HCT116 (cell line): ENCODE measurements around the gene AR. TPM values are rescaled to one million over a fixed set of nuclear protein-coding genes. Genes with fewer than 3 reads are reported as not detected.

Experiments used
- ATAC-seq: fragments of 200-7000 bp; cut with Tn5 transposase; 2 replicates; pipeline ENCODE4 v1.9.1; 2020; ENCODE audit warnings: mild to moderate bottlenecking, moderate library complexity
- BruUV-seq: library from RNA; stranded (reverse); fragments of 400-500 nt; replicated peaks from 2 replicates; lab custom pipeline; 2021; lab: Mats Ljungman, UMichigan
- CTCF ChIA-PET: fragments of 300-600 bp; sonication (Branson Sonifier 250); formaldehyde crosslinking; loops from one replicate; lab custom pipeline; 2021; ENCODE audit warnings: antibody characterized with exemption; lab: Charles Lee
- POLR2A ChIA-PET: fragments of 300-600, 350-600 bp; sonication (Branson Sonifier 250); formaldehyde crosslinking; loops from one replicate; lab custom pipeline; 2021; ENCODE audit warnings: antibody characterized with exemption; lab: Charles Lee
- RAD21 ChIA-PET, 2 experiments: fragments of 300-600 bp; sonication (Branson Sonifier 250); formaldehyde crosslinking; loops; one replicate each; lab custom pipeline; 2023; ENCODE audit warnings: low total read pairs in 2 of 2; ENCODE audit not compliant: uncharacterized antibody in 2 of 2, unreplicated experiment in 2 of 2, low non-redundant PET in 1 of 2; lab: Charles Lee
- DNase-seq: peaks from one replicate; pipeline ENCODE4 v3.0.0-alpha.2; 2010; ENCODE audit warnings: low read depth, low spot score
- H2AFZ ChIP-seq: fragments of 200-600 bp; shearing (Covaris generic), sonication (generic); 2 replicates; pipeline ENCODE4 v1.6.1; 2017; ENCODE audit warnings: low read depth, mixed run types, mixed read lengths, antibody characterized with exemption, low read length; ENCODE audit not compliant: poor library complexity, severe bottlenecking
- H3K27ac ChIP-seq: 2 replicates; pipeline ENCODE4 v1.5.1; 2012; ENCODE audit warnings: low read depth, low read length
- H3K27me3 ChIP-seq: fragments of 200-600 bp; sonication (generic); 2 replicates; pipeline ENCODE4 v1.6.1; 2016; ENCODE audit warnings: mixed run types, low read length, mixed read lengths; ENCODE audit not compliant: insufficient read depth
- H3K36me3 ChIP-seq, 2 experiments: fragments of 200-500 bp in 1 of 2; fragments of 200-600 bp in 1 of 2; sonication (Bioruptor generic) in 1 of 2; sonication (generic) in 1 of 2; 2 replicates each; pipeline versions ENCODE4 v1.5.1 to v1.6.1; 2014 to 2016; ENCODE audit warnings: low read length in 2 of 2, inconsistent platforms in 1 of 2, mixed read lengths in 1 of 2, mixed run types in 1 of 2; ENCODE audit not compliant: insufficient read depth in 2 of 2, control insufficient read depth in 1 of 2
- H3K4me1 ChIP-seq, 2 experiments: fragments of 200-600 bp in 1 of 2; sonication (generic) in 1 of 2; 2 replicates each; pipeline versions ENCODE4 v1.5.1 to v1.6.1; 2012 to 2017; ENCODE audit warnings: low read length in 2 of 2, inconsistent platforms in 1 of 2, mild to moderate bottlenecking in 1 of 2, mixed read lengths in 1 of 2, mixed run types in 1 of 2, moderate library complexity in 1 of 2; ENCODE audit not compliant: insufficient read depth in 2 of 2, control insufficient read depth in 1 of 2
- H3K4me2 ChIP-seq: fragments of 200-600 bp; sonication (generic); 2 replicates; pipeline ENCODE4 v1.6.1; 2017; ENCODE audit warnings: mixed run types, low read length, mixed read lengths
- H3K4me3 ChIP-seq, 2 experiments: fragments of 200-600 bp in 1 of 2; sonication (generic) in 1 of 2; replicated peaks in 1 of 2; 2 replicates each; pipeline ENCODE4 v1.5.1; 2011 to 2016; ENCODE audit warnings: low read length in 2 of 2, control low read depth in 1 of 2, low read depth in 1 of 2, mild to moderate bottlenecking in 1 of 2, mixed read lengths in 1 of 2, mixed run types in 1 of 2
- H3K79me2 ChIP-seq: fragments of 200-600 bp; sonication (generic); 2 replicates; pipeline ENCODE4 v1.6.1; 2017; ENCODE audit warnings: mild to moderate bottlenecking, mixed run types, low read length, moderate library complexity, mixed read lengths; ENCODE audit not compliant: insufficient read depth
- H3K9ac ChIP-seq: fragments of 200-600 bp; sonication (generic); 2 replicates; pipeline ENCODE4 v1.6.1; 2016; ENCODE audit warnings: low read length, mixed read lengths
- H3K9me2 ChIP-seq: fragments of 200-600 bp; sonication (generic), shearing (Covaris generic); 2 replicates; pipeline ENCODE4 v1.6.1; 2017; ENCODE audit warnings: mixed run types, mild to moderate bottlenecking, moderate library complexity; ENCODE audit not compliant: insufficient read depth
- H3K9me3 ChIP-seq, 2 experiments: fragments of 200-500 bp in 1 of 2; fragments of 200-600 bp in 1 of 2; sonication (Bioruptor generic) in 1 of 2; sonication (generic) in 1 of 2; 2 replicates each; pipeline ENCODE4 v1.6.1; 2014 to 2017; ENCODE audit warnings: low read length in 2 of 2, mixed read lengths in 2 of 2, inconsistent platforms in 1 of 2, low read depth in 1 of 2, mild to moderate bottlenecking in 1 of 2, mixed run types in 1 of 2, moderate library complexity in 1 of 2; ENCODE audit not compliant: control insufficient read depth in 1 of 2, insufficient read depth in 1 of 2
- H4K20me1 ChIP-seq: fragments of 200-600 bp; sonication (generic), shearing (Covaris generic); 2 replicates; pipeline ENCODE4 v1.6.1; 2017; ENCODE audit warnings: mixed run types, mild to moderate bottlenecking, moderate library complexity; ENCODE audit not compliant: insufficient read depth
- ATF3 ChIP-seq: IDR thresholded peaks from 2 replicates; pipeline ENCODE4 v1.6.1; 2012
- CBX3 ChIP-seq: IDR thresholded peaks from 2 replicates; pipeline ENCODE4 v1.6.1; 2012; ENCODE audit warnings: low read depth
- EGR1 ChIP-seq: IDR thresholded peaks from 2 replicates; pipeline ENCODE4 v1.6.1; 2012; ENCODE audit warnings: low read depth
- EZH2 ChIP-seq: fragments of 200-600 bp; sonication (generic); IDR thresholded peaks from 2 replicates; pipeline ENCODE4 v1.6.1; 2017; ENCODE audit warnings: antibody characterized with exemption, mixed run types
- EZH2phosphoT487 ChIP-seq: fragments of 200-600 bp; IDR thresholded peaks from 2 replicates; pipeline ENCODE4 v1.6.1; 2018; ENCODE audit warnings: antibody characterized with exemption, borderline replicate concordance
- FOSL1 ChIP-seq: IDR thresholded peaks from 2 replicates; pipeline ENCODE4 v1.6.1; 2012; ENCODE audit warnings: low read depth
- JUND ChIP-seq: IDR thresholded peaks from 2 replicates; pipeline ENCODE4 v1.6.1; 2012
- MAX ChIP-seq: IDR thresholded peaks from 2 replicates; pipeline ENCODE4 v1.6.1; 2012
- POLR2A ChIP-seq: IDR thresholded peaks from 2 replicates; pipeline ENCODE4 v1.7.0; 2011; ENCODE audit warnings: borderline replicate concordance; ENCODE audit not compliant: insufficient read depth, insufficient read length; ENCODE audit errors: extremely low read depth
- POLR2AphosphoS5 ChIP-seq: IDR thresholded peaks from 2 replicates; pipeline ENCODE4 v1.6.1; 2011; ENCODE audit warnings: mild to moderate bottlenecking, low read depth, low read length, moderate library complexity
- SIN3A ChIP-seq: IDR thresholded peaks from 2 replicates; pipeline ENCODE4 v1.6.1; 2012; ENCODE audit warnings: low read depth
- SP1 ChIP-seq: IDR thresholded peaks from 2 replicates; pipeline ENCODE4 v1.6.1; 2012; ENCODE audit warnings: low read depth
- TCF7L2 ChIP-seq: IDR thresholded peaks from 2 replicates; pipeline ENCODE4 v1.7.0; 2011; ENCODE audit warnings: borderline replicate concordance, inconsistent platforms; ENCODE audit not compliant: insufficient read depth, insufficient read length; ENCODE audit errors: extremely low read depth
- ZBTB33 ChIP-seq: IDR thresholded peaks from 2 replicates; pipeline ENCODE4 v1.6.1; 2011; ENCODE audit warnings: mild to moderate bottlenecking, low read length, moderate library complexity; ENCODE audit not compliant: insufficient replicate concordance; ENCODE audit errors: extremely low read depth
- ZFX ChIP-seq: fragments of 450-650 bp; IDR thresholded peaks from 2 replicates; pipeline ENCODE4 v1.6.1; 2017
- ZNF274 ChIP-seq: fragments of 200-500 bp; sonication (Bioruptor generic); IDR thresholded peaks from 2 replicates; pipeline ENCODE4 v1.6.1; 2014; ENCODE audit warnings: mild to moderate bottlenecking, low read depth, low read length, inconsistent platforms
- intact Hi-C: fragments of 100-400 bp; cut with micrococcal nuclease; formaldehyde crosslinking; loops from 2 replicates; pipeline ENCODE4 v1.10.0; 2022
- total RNA-seq: library from RNA; stranded (reverse); gene quantifications from one replicate; pipeline ENCODE4 v1.2.1, GENCODE V29; 2021; ENCODE audit not compliant: unreplicated experiment

AR gene
- total RNA-seq, 1 experiment from 2014 or later = 0.02 TPM

GRCh38 chrX:67700602-67701001 lies 156.8 kb downstream of the AR start:
- BruUV-seq = no TSS peak
- intact Hi-C loops = no loop called here
- no peaks in the 10 kb centered on the region for H3K79me2 ChIP-seq
- DNase-seq = no peak
- no peaks in the 10 kb centered on the region for H3K27me3 ChIP-seq
- H3K9ac ChIP-seq = no peak overlapping the region
- H4K20me1 ChIP-seq = no peaks in the 10 kb centered on the region
- H3K9me3 ChIP-seq = no peaks in the 10 kb centered on the region
- ATAC-seq = no peak
- H3K36me3 ChIP-seq = no peaks in the 10 kb centered on the region
- RAD21 ChIA-PET = no interaction called here
- no peaks in the 10 kb centered on the region for H3K4me1 ChIP-seq
- no peak overlapping the region for H2AFZ ChIP-seq
- POLR2A ChIA-PET = no interaction called here
- CTCF ChIA-PET = no interaction called here
- no peak for TF ChIP-seq SIN3A
- TF ChIP-seq ATF3 = no peak
- TF ChIP-seq FOSL1 = no peak
- TF ChIP-seq TCF7L2 = no peak
- no peak for TF ChIP-seq POLR2AphosphoS5
- no peak for TF ChIP-seq SP1
- TF ChIP-seq ZNF274 = no peak
- TF ChIP-seq CBX3 = no peak
- TF ChIP-seq POLR2A = no peak
- TF ChIP-seq EZH2phosphoT487 = no peak
- no peak for TF ChIP-seq MAX
- no peak for TF ChIP-seq EGR1
- no peak for TF ChIP-seq ZFX
- TF ChIP-seq EZH2 = no peak
- TF ChIP-seq JUND = no peak
- no peak for TF ChIP-seq ZBTB33
- no peak overlapping the region for H3K27ac ChIP-seq
- no peak overlapping the region for H3K4me2 ChIP-seq
- H3K9me2 ChIP-seq = no peaks in the 10 kb centered on the region
- no peak overlapping the region for H3K4me3 ChIP-seq
